CD4-positive, alpha-beta T cell treated with Interleukin-4 for 4 hours (primary cell): ENCODE measurements around the gene TAS2R46.
"Not testable (repeated sequence)": the region's sequence is repeated elsewhere in the genome, so short reads cannot be mapped to it uniquely, and the experiment has no call there.

ENCODE experiments used
- DNase-seq: peaks from one replicate; pipeline ENCODE4 v3.0.0-alpha.2; 2020

TAS2R46 gene

GRCh38 chr12:11062194-11062593, at the start of gene TAS2R46:
TSS of gene TAS2R46 (minus strand) at chr12:11062294. CDS start at chr12:11062294, 0 bp downstream.
- not testable (repeated sequence) for DNase-seq

GRCh38 chr12:11111213-11111612, 49.1 kb upstream of the TAS2R46 start:
- DNase-seq, result not testable (repeated sequence)

- no peak for DNase-seq
These were observed 46.8 kb upstream of the TAS2R46 start for GRCh38 chr12:11108862-11109261.

GRCh38 chr12:11107719-11108118, 45.6 kb upstream of the TAS2R46 start:
- DNase-seq, result no peak

- DNase-seq, result no peak
These were observed 44.2 kb upstream of the TAS2R46 start for GRCh38 chr12:11106288-11106687.

GRCh38 chr12:11105546-11105945, 43.5 kb upstream of the TAS2R46 start:
- DNase-seq, result no peak

GRCh38 chr12:11094910-11095309, 32.8 kb upstream of the TAS2R46 start:
- not testable (repeated sequence) for DNase-seq

GRCh38 chr12:11092128-11092527, 30.0 kb upstream of the TAS2R46 start, which contains the start of gene TAS2R43:
TSS of gene TAS2R43 (minus strand) at chr12:11092313. CDS start at chr12:11092229, 84 bp downstream.
- DNase-seq, result no peak

GRCh38 chr12:11089246-11089645, 27.2 kb upstream of the TAS2R46 start:
- DNase-seq, result no peak

- peak; percentile 4 for DNase-seq
These were observed 23.3 kb upstream of the TAS2R46 start for GRCh38 chr12:11085419-11085818.

- DNase-seq, result no peak
These were observed 19.9 kb upstream of the TAS2R46 start for GRCh38 chr12:11081987-11082386.

- DNase-seq, result no peak
These were observed 16.2 kb upstream of the TAS2R46 start for GRCh38 chr12:11078246-11078645.

GRCh38 chr12:11075642-11076041, 13.5 kb upstream of the TAS2R46 start:
- DNase-seq, result no peak

GRCh38 chr12:11071414-11071813, 9.3 kb upstream of the TAS2R46 start:
- DNase-seq, result no peak

- DNase-seq, result no peak
These were observed 8.9 kb upstream of the TAS2R46 start for GRCh38 chr12:11070999-11071398.

- DNase-seq, result no peak
These were observed 7.8 kb upstream of the TAS2R46 start for GRCh38 chr12:11069854-11070365.

- no peak for DNase-seq
These were observed 5.4 kb upstream of the TAS2R46 start for GRCh38 chr12:11067514-11067913.

GRCh38 chr12:11059784-11060183, 2.3 kb downstream of the TAS2R46 start:
- no peak for DNase-seq

- no peak for DNase-seq
These were observed 3.1 kb downstream of the TAS2R46 start for GRCh38 chr12:11059041-11059440.

- DNase-seq, result no peak
These were observed 6.8 kb downstream of the TAS2R46 start for GRCh38 chr12:11055306-11055705.

- DNase-seq, result not testable (repeated sequence)
These were observed 12.1 kb downstream of the TAS2R46 start for GRCh38 chr12:11049806-11050531.

- not testable (repeated sequence) for DNase-seq
These were observed 20.7 kb downstream of the TAS2R46 start for GRCh38 chr12:11041366-11041765.

GRCh38 chr12:11040162-11040561, 21.9 kb downstream of the TAS2R46 start:
- DNase-seq, result no peak

GRCh38 chr12:11039171-11039570, 22.9 kb downstream of the TAS2R46 start:
- no peak for DNase-seq

GRCh38 chr12:11033959-11034358, 28.1 kb downstream of the TAS2R46 start:
- DNase-seq, result not testable (repeated sequence)
